Amniotic stem cell (primary cell): ENCODE measurements around the gene SAPCD2.

Experiments used
- DNase-seq: peaks from one replicate; lab custom pipeline; 2025; lab: John Stamatoyannopoulos, UW

SAPCD2 gene

GRCh38 chr9:137080260-137081122 is 10.1 kb upstream of the SAPCD2 start:
- no peak for DNase-seq

GRCh38 chr9:137079401-137079787 is 9.0 kb upstream of the SAPCD2 start:
- no peak for DNase-seq

GRCh38 chr9:137078701-137079400 is 8.5 kb upstream of the SAPCD2 start:
- no peak for DNase-seq

- no peak for DNase-seq
Measured at GRCh38 chr9:137077758-137078693, 7.7 kb upstream of the SAPCD2 start.

DNA sequence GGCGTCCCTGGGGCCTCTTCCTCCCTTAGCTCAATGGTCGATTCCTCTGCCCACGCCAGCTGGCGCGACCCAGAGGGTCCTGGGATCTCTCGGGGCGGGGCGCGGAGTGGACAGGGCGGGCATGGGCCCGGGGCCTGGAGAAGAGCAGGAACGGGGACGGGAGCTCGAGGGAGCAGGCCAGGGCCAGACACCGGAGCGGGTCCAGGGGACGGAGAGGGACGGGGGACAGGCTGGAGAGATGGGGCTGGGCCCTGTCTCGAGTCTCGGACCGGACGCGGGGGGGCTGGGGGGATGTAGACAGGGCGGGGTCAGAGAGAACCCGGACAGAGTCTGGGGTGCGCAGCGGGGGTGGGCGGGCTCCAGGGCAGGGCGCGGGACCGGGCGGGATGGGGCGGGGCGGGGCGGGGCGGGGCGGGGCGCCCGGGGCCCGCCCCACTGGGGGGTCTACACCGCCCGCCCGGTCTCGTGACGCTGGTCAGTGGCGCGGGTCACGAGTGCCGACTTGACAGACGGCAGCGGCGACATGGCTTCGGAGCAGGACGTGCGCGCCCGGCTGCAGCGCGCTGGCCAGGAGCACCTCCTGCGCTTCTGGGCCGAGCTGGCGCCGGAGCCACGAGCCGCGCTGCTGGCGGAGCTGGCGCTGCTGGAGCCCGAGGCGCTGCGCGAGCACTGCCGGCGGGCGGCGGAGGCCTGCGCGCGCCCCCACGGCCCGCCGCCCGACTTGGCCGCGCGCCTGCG is 6.8 kb upstream of the SAPCD2 start, which contains the start of gene UAP1L1:
TSS of gene UAP1L1 (plus strand) at position 508 of the 738 bp plus-strand sequence. CDS start at position 524, 16 bp downstream.
- no peak for DNase-seq

DNA sequence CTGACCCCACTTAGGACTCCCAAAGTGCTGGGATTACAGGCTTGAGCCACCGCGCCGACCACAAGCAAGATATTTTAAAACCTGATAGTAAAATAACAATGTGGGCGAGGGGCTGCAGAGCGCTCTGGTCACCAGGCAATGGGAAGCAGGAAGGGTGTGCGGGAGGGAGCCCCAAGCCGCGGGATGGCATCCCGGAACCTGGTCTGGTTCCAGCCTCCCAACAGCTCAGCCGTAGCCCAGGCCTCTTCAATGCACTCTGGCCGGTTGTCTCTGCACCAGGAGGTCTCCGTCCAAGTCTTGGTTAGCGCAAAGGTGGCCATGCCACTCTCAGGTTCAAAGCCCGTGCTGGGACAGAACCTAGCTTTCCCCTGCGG is 6.3 kb upstream of the SAPCD2 start:
- DNase-seq, result no peak

GRCh38 chr9:137075275-137075775 is 5.0 kb upstream of the SAPCD2 start:
- no peak for DNase-seq

- DNase-seq, result no peak
Measured at GRCh38 chr9:137074657-137075274, 4.4 kb upstream of the SAPCD2 start.

GRCh38 chr9:137073992-137074399 is 3.6 kb upstream of the SAPCD2 start:
- no peak for DNase-seq

DNA sequence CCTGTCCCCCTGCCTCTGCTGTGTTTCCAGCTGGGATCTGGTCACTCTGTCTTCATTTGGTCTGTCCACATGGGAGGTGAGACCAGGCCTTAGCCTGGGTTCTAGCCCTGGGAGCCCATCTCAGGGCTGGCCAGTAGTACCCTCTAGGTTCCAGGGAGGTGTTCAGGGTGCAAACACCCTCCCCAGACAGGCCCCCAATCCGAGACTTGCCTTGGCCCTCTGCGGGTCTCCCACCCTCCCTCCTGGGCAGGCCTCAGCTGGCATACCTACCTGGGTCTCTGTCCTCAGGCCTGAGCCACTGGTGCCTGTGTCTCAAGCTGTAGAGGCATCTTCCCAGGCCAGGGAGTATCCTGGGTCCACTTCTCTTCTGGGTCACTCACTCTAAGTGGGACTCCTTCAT is 925 bp upstream of the SAPCD2 start:
- DNase-seq, result no peak

- no peak for DNase-seq
Measured at GRCh38 chr9:137070906-137071275, 534 bp upstream of the SAPCD2 start.

GRCh38 chr9:137069508-137070091 is 757 bp downstream of the SAPCD2 start:
- DNase-seq, result no peak

DNA sequence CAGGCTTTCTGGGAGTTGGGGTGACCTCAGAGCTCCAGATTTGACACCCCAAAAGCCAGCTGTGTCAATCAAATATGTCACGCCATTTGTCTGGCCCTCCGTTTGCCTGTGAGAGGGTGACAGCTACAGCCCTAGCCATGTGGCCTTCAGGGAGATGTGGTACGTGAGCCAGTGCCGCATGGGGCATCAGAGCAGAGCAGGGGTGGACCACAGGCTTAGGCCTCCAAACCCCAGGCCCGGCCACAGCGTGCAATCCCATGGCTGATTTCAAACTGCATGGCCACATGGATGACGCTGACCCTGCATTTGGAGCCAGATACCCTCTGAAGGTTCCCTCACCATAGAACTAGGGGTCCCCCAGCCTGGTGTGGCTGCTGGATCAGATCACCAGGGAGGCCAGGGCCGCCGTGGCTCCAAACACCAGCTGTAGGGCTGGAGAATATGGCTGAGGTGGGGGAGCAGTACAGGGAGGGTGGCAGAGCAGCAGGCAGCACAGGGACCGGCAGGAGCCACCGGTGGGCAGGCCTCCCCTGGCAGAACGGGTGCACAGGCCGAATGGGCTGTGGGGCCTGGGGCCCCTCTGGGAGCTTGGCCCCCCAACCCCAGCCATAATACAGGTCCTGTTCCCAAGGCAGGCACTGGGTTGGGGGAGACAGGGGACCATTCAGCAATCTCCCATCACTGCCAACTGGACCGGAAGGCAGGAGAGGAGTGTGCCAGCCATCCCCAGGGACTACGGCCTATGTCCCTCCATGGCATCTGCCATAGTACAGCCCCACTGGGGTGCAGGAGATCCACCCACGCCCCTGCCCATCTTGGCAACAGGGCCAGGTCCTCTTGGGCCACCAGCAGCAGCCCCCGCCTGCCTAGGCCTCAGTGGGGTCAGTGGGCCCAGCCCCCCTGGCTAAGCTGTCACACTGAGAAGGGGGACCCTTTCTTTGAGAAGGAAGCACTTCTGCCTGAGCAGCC is 1.5 kb downstream of the SAPCD2 start:
- DNase-seq, result no peak

- no peak for DNase-seq
Measured at GRCh38 chr9:137067860-137068538, 2.4 kb downstream of the SAPCD2 start.

- DNase-seq, result no peak
Measured at GRCh38 chr9:137066096-137066861, 4.1 kb downstream of the SAPCD2 start.

- DNase-seq, result no peak
Measured at GRCh38 chr9:137065336-137065967, 4.9 kb downstream of the SAPCD2 start.

DNA sequence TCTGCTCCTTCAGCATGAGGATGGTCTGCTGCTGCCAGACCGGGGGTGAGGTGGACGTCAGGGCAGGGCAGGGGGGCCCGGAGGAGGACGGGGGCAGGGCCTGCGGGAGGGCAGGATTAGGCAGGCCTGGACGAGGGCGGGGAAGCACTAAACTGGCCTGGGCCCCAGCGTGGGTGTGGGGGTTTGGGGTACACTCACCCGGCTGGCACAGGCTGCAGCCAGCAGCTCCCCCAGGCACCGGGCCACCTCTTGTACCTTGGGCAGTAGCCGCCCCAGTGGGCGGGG is 5.5 kb downstream of the SAPCD2 start:
- DNase-seq, result no peak
